K562 (cell line): ENCODE measurements around the gene TBC1D10A.

Experiments
- ARID4B ChIP-seq: sonication (generic); formaldehyde crosslinking; IDR thresholded peaks from 2 replicates; pipeline ENCODE4 v1.8.0; 2022; ENCODE audit warnings: mild to moderate bottlenecking, missing genetic modification reagents
- ATF7 ChIP-seq: fragments of 450-650 bp; IDR thresholded peaks from 2 replicates; pipeline ENCODE4 v1.7.1; 2014; ENCODE audit warnings: mild to moderate bottlenecking, moderate library complexity
- ELF4 ChIP-seq: fragments of 450-650 bp; formaldehyde crosslinking; IDR thresholded peaks from 2 replicates; pipeline ENCODE4 v1.4.0; 2022; ENCODE audit warnings: missing genetic modification characterization
- EP300 ChIP-seq: IDR thresholded peaks from 2 replicates; pipeline ENCODE4 v1.6.1; 2012; ENCODE audit warnings: low read length, improper control_type of control experiment
- HNRNPL ChIP-seq: fragments of 200-400 bp; formaldehyde crosslinking; IDR thresholded peaks from 2 replicates; pipeline ENCODE4 v1.6.1; 2017; ENCODE audit warnings: low read depth, mild to moderate bottlenecking, low read length
- HOMEZ ChIP-seq: fragments of 250-450 bp; sonication (Bioruptor Pico); IDR thresholded peaks from 2 replicates; pipeline ENCODE4 v1.4.0; 2020; ENCODE audit warnings: mild to moderate bottlenecking, moderate library complexity
- MBD2 ChIP-seq: sonication (generic); IDR thresholded peaks from 2 replicates; pipeline ENCODE4 v1.6.1; 2016; ENCODE audit warnings: low read depth, borderline replicate concordance
- STAG1 ChIP-seq: sonication (generic); formaldehyde crosslinking; IDR thresholded peaks from 2 replicates; pipeline ENCODE4 v1.5.0; 2020; ENCODE audit warnings: missing genetic modification reagents, borderline replicate concordance
- TAF1 ChIP-seq: IDR thresholded peaks from 2 replicates; pipeline ENCODE4 v1.6.1; 2011; ENCODE audit warnings: mild to moderate bottlenecking, low read length, moderate library complexity; ENCODE audit not compliant: insufficient read depth, control insufficient read depth, severe bottlenecking; ENCODE audit errors: extremely low read depth
- TEAD1 ChIP-seq, 2 experiments: fragments of 450-650 bp in 1 of 2; sonication (generic) in 1 of 2; formaldehyde crosslinking; IDR thresholded peaks; 2 replicates each; pipeline versions ENCODE4 v1.4.0 to v1.8.0; 2020 to 2022; ENCODE audit warnings: mild to moderate bottlenecking in 2 of 2, missing genetic modification reagents in 1 of 2
- YY1 ChIP-seq, 3 experiments: IDR thresholded peaks; 2 replicates each; pipeline ENCODE4 v1.6.1; 2011; ENCODE audit warnings: low read length in 2 of 3, mild to moderate bottlenecking in 2 of 3, moderate library complexity in 2 of 3, borderline replicate concordance in 1 of 3, control low read depth in 1 of 3, low read depth in 1 of 3; ENCODE audit not compliant: insufficient read depth in 3 of 3, insufficient replicate concordance in 2 of 3, control insufficient read depth in 1 of 3, insufficient read length in 1 of 3; ENCODE audit errors: extremely low read depth in 1 of 3
- ZBTB26 ChIP-seq: fragments of 450-650 bp; formaldehyde crosslinking; IDR thresholded peaks from 2 replicates; pipeline ENCODE4 v1.4.0; 2022; ENCODE audit warnings: missing genetic modification characterization
- ZNF3 ChIP-seq: fragments of 250-450 bp; sonication (Bioruptor Pico); IDR thresholded peaks from 2 replicates; pipeline ENCODE4 v1.5.0; 2021; ENCODE audit warnings: mild to moderate bottlenecking, moderate library complexity
- ZNF512 ChIP-seq: IDR thresholded peaks from 2 replicates; pipeline ENCODE4 v1.6.1; 2016; ENCODE audit warnings: missing genetic modification characterization, missing compliant biosample characterization

- TF ChIP-seq MBD2: no peak
- no peak for TF ChIP-seq YY1 (IDR thresholded peaks at IDR 0.05; ENCODE audit: borderline replicate concordance in 1 of 3, control insufficient read depth in 1 of 3, extremely low read depth in 1 of 3, insufficient read depth in 3 of 3, insufficient read length in 1 of 3, insufficient replicate concordance in 2 of 3, low read depth in 1 of 3, low read length in 2 of 3)
- TF ChIP-seq HNRNPL: no peak
- TF ChIP-seq EP300: no peak
- no peak for TF ChIP-seq ATF7
- no peak for TF ChIP-seq ZNF512
- no peak for TF ChIP-seq TEAD1 (CRISPR knock-in tag; IDR thresholded peaks at IDR 0.05)
- no peak for TF ChIP-seq ARID4B (CRISPR knock-in tag)
- TF ChIP-seq ZNF3 (CRISPR knock-in tag): no peak
- TF ChIP-seq ZBTB26: no peak
- TF ChIP-seq STAG1: no peak
- TF ChIP-seq ELF4 (CRISPR knock-in tag): no peak
- no peak for TF ChIP-seq TAF1
- TF ChIP-seq HOMEZ (CRISPR knock-in tag): no peak
Observed at GRCh38 chr22:30373331-30374325, 46.9 kb upstream of the TBC1D10A start.
